ENCODE results near the gene CISD1.

Gene CISD1

DNA sequence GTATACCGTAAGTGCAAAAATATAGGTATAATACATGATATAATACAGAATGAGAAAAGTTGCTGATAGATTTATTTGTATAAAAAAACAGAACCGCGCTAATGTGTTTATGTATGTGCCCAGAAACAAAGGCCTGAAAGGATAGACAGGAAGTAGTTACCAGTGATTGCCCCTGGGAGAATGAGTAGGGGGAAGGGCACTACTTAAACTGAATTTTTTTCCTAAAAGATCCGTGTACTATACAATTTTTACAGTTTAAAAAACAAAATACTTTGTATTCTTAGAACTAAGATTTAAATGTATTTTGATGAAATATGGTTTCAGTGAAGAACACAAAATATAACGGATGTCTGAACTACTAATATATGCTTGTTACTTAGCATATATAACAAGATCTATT, 4.2 kb upstream of the CISD1 start:
- DNase-seq (ENCODE audit: insufficient read length, low spot score) (no peak), FAIRE-seq (peak; percentile 77)

- DNase-seq (ENCODE audit: insufficient read length, low spot score) (no peak), FAIRE-seq (peak; percentile 31)
Observed at GRCh38 chr10:58265249-58265648, 3.7 kb upstream of the CISD1 start.

GRCh38 chr10:58266003-58266825, 2.7 kb upstream of the CISD1 start:
- FAIRE-seq (peak; percentile 56), DNase-seq (ENCODE audit: insufficient read length, low spot score) (no peak)

- DNase-seq (ENCODE audit: insufficient read length, low spot score) (no peak), FAIRE-seq (peak; percentile 76)
Observed at GRCh38 chr10:58266826-58267712, 1.9 kb upstream of the CISD1 start.

DNA sequence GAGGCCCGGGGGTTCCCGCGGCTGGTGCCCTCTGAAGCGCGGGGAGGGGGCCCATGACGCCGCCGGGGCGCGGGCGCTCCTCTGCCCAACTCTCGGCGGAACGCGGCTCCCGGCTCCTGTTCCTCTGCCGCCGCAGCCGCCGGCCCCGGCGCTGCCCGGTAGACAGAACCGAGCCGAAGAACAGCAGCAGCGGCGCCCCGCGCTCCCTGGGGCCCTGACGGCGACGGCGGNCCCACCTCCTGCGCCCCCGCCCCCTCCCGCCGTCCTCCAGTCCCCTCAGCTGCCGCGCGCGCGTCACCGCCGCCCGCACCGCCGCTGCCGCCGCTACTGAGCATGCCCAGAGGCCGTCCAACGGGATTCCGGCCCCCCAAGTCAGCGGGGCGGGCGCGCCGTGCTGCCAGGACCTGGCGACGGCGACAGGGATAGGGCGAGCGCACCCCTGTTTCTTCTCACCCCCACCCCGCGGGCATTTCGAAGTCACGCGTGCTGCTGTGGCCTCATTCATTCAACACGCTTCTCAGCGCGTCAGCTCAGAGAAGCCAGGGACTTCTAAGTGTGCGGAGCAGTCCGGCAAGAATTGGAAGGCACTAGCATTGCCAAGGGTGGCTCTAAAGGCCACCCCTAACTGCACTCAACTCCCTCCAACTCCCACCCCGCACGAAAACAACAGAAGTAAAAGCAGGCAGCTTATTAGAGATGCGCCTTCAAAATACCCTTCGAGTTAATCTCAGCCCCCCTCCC, 1.1 kb upstream of the CISD1 start, which contains the start of gene IPMK:
TSS of gene IPMK (minus strand) at position 182 of the 741 bp plus-strand sequence. CDS start 283 bp downstream, outside the sequence.
- peak; percentile 30 for DNase-seq (ENCODE audit: insufficient read length, low spot score)
- FAIRE-seq = peak; percentile 82

DNA sequence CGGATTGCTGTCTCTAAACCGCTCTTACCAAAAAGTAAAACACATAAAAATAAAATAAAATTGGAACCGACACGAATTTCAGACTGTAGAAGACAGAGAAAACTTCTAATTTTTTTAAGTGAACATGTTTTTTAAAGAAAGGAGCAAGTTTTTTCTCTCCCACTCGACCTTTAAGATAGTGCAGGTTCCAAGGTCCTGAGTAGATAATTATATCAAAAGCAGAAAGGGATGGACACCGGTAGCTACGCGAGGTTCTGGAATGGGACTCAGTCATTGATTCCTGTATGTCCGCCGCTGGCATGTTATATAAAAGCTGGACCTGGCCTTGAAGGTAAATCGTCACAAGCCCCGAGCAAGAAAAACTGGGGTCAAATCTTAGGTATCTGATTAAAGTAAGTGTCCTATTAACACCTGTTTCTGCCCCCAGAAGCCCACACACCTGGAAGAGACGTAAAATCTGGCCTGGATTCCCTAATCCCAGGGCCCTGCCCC, 462 bp upstream of the CISD1 start:
- FAIRE-seq (no peak), DNase-seq (ENCODE audit: insufficient read length, low spot score) (no peak)

DNA sequence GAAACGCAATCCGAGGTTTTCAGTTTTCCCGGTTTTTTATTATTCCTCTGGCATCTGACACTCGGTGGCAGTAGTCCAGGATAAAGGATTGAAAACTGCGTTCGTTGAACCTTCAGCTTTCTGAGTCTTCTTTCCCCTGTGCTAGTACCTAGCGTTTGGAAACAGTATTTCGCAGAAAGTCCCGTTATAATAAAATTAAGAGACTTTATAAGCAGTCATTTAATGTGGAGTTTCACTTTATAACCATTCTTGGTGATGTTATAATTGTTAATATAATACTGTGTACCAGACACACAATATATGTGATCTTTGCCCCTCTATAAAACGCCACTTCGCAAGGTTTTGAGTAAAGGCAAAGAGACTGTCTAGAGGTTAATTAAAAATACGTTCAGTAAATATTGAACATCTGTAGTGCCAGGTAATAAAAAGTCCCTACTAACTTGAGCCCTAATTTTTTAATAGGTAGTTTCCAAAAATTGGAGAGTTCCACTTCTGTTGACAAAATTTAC, 874 bp downstream of the CISD1 start:
- FAIRE-seq = no peak

DNA sequence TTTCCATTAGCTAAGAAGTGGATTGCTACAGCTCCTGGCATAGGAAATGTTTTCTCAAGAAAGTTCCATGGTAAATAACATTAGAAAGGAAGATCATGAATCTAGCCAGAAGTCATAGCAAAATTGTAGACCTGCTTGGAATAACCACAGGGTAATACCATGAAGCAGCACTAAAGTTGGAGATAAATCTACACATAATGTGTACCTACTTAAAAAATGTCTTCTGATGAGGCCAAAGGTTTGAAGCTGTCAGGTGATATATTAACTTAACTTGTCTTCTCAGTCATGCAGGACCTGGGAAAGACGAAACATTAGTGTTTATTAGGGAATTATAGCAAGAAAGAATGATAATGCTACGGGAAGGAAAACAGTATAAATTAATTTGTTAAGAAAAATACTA, 6.3 kb downstream of the CISD1 start:
- DNase-seq (ENCODE audit: insufficient read length, low spot score) = no peak
- FAIRE-seq = no peak

More for the DNA sequence above, 874 bp downstream of the CISD1 start:
- no peak for DNase-seq (ENCODE audit: insufficient read length, low spot score)

- DNase-seq (ENCODE audit: insufficient read length, low spot score) (no peak), FAIRE-seq (no peak)
Observed at GRCh38 chr10:58275908-58276307, 6.9 kb downstream of the CISD1 start.

DNA sequence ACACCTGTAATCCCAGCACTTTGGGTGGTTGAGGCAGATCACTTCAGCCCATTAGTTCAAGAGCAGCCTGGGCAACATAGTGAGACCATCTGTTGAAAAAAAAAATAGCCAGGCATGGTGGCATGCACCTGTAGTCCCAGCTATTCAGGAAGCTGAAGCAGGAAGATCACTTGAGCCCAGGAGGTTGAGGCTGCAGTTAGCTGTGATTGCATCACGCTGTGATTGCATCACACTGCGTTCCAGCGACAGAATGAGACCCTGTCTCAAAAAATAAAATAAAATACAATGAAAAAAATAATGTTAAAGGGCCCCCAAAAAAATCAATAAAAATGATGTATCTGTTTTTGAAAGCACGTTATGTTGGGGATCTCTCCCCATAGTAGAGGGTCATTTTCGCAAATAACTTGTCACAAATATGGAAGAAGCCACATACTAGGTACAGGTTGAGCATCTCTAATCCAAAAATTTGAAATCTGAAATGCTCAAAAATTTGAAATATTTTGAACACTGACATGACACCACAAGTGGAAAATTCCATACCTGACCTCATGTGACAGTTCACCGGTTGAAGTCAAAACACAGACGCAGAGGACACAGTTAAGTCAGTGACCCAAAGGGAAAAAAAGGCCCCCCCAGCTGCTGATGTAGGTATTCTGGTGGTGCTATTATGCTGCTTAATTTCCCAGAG, 9.5 kb downstream of the CISD1 start:
- FAIRE-seq = no peak
- no peak for DNase-seq (ENCODE audit: insufficient read length, low spot score)

- DNase-seq (ENCODE audit: insufficient read length, low spot score) (no peak), FAIRE-seq (no peak)
Observed at GRCh38 chr10:58278962-58279307, 10.0 kb downstream of the CISD1 start.

DNA sequence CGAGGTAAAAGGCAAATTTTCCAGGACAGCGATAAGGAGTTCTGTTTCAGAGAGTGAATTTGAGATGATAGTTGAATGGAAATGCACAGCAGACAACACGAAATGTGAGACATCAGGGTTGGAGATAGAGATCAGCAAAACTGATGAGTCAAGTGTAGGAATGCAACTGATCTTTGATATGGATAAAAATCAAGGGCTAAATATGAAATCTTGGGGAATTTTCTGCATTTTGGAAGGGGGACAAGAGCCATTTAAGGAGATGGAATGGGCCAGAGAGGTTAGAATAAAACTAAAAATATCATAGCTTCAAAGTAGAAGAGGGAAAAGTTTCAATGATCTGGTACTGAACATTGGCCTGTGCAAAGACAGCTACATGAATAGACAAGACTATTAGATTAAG, 11.5 kb downstream of the CISD1 start:
- no peak for FAIRE-seq
- DNase-seq (ENCODE audit: insufficient read length, low spot score) = no peak

DNA sequence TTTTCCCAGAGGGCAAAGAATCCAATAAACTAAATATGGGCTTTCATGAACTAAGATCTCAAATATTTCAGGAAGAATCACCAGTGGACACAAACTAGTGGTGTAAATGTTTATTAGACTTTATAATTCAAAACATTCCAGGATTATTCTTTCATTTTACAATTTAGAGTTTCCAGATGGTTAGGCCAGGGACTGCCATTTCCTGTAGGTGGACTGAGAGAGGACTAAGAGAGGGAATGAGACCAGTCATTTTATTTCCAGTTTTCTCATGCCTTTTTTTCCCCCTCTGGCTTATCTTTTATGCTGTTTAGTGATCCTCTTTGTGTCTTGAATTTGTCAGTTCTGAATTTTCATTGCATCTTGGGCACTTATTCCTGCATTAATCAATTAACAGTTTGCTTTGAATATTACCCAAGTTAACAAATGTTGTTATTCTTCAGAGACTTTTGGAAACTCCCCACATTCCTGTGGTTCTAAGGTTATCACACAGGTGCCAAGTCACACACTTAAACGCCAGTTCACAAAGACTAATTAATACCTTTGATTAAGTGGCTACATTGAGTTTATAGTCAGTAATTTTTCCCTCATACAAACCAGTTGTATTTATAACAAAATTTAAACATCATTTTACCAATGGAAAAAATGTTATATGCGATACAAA, 12.3 kb downstream of the CISD1 start:
- DNase-seq (ENCODE audit: insufficient read length, low spot score) = no peak
- FAIRE-seq = no peak

DNA sequence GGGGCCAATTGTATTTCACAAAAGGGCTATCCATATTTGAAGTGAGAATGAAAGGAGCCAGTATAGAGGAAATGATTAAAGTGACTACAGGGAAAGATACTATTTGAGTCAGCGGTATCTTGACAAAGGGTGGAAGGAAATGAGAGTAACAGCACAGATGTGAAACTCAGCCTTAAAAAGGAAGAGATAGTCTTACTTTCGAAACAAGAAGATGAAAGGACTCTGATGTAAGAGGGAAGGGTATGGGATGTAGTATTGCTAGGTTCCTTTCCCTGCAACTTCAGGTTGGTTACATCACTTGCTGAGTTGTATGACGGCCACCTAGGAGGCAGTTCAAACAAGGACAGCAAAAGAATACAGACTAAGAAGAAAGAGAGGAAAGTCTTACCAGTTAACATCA, 13.7 kb downstream of the CISD1 start:
- FAIRE-seq (peak; percentile 89), DNase-seq (ENCODE audit: insufficient read length, low spot score) (no peak)

DNA sequence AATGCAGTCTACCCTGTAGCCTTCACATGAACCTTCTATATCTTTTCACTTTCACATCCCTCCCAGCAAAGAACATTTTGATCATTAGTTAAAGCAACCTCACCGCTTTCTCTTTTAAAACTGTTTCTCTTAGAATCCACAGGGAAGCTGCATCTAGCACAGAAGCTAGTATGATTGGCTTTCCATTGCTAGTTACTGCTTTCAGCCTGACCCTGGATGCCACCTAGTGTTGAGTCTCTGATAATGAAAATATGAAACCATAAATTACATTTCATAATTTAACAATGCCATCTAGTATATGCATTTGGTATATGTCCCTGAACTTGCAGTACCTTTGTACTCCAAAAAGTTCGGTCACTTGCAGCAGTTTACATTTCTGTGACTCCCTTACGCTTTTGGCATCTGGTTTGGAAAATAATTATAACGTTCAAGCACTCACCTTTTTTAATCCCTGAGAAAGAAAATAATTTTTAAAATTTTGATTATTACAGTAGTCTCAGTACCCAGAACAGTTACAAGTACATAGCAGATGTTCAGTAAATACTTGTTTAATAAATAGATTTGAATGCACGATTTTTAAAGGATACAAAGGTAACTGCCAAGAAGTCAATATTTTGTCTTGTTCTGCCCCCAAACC, 22.7 kb downstream of the CISD1 start:
- DNase-seq (ENCODE audit: insufficient read length, low spot score) (no peak), FAIRE-seq (peak; percentile 80)

DNA sequence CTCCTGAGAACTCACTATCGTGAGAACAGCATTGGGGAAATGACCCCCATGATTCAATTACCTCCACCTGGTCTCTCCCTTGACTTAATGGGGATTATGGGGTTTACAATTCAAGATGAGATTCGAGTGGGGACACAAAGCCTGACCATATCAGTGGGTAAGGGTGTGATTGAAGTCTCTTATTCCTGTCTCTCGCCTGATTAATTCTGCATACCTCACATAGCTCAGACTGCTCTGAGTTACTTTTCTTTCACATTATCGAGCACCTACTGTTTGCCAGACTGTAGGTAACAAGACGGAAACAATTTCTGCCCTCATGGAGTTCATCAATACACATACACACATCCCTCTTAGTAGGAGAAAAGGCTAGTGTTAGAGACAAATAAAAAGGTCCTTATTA, 25.0 kb downstream of the CISD1 start:
- DNase-seq (ENCODE audit: insufficient read length, low spot score) (no peak), FAIRE-seq (no peak)

GRCh38 chr10:58299580-58299979, 30.6 kb downstream of the CISD1 start:
- DNase-seq (ENCODE audit: insufficient read length, low spot score) = peak; percentile 23
- peak; percentile 37 for FAIRE-seq

DNA sequence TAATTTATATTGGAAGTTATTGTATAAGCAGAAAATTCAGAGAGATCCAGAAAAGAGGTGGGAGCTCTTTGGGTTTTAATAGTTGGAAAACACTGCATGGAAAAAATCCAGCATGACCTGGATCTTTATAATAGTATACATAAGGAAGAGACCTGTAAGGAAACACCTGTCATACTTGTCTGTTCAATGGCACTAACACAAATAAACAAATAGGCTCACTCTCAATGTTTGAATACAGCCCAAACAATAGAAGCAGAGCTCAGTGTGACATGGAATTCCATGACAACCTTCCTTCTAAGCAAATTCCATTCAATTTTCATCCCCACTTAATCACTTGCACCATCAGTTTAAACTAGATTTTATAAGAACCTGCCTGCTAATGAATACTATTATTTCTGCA, 31.7 kb downstream of the CISD1 start:
- peak; percentile 58 for FAIRE-seq
- no peak for DNase-seq (ENCODE audit: insufficient read length, low spot score)

GRCh38 chr10:58302254-58302653, 33.3 kb downstream of the CISD1 start:
- no peak for FAIRE-seq

More at GRCh38 chr10:58302254-58302653, 33.3 kb downstream of the CISD1 start:
- DNase-seq (ENCODE audit: insufficient read length, low spot score) = no peak
